Smooth muscle cell (in vitro differentiated cells): ENCODE results near the gene REEP1. TPM values are rescaled to one million over a fixed set of nuclear protein-coding genes. Genes with fewer than 3 reads are reported as not detected.

Source experiments
- DNase-seq: peaks from one replicate; lab custom pipeline; 2025; ENCODE audit not compliant: unreplicated experiment; lab: John Stamatoyannopoulos, UW
- H2AFZ ChIP-seq: fragments of 200-600 bp; sonication (generic); 2 replicates; pipeline ENCODE4 v1.6.0; 2016; ENCODE audit warnings: antibody characterized with exemption, low read depth, mild to moderate bottlenecking
- H3F3A ChIP-seq: fragments of 200-600 bp; sonication (generic); 2 replicates; pipeline ENCODE4 v1.6.0; 2017; ENCODE audit warnings: antibody characterized with exemption, low read depth
- H3K27ac ChIP-seq: fragments of 200-600 bp; sonication (generic); 2 replicates; pipeline ENCODE4 v1.5.1; 2016; ENCODE audit warnings: low read depth, mild to moderate bottlenecking
- H3K27me3 ChIP-seq: fragments of 200-600 bp; sonication (generic); 2 replicates; pipeline ENCODE4 v1.6.1; 2016; ENCODE audit warnings: low read depth, mild to moderate bottlenecking
- H3K36me3 ChIP-seq: fragments of 200-600 bp; sonication (generic); 2 replicates; pipeline ENCODE4 v1.5.1; 2016; ENCODE audit warnings: low read depth
- H3K4me1 ChIP-seq: fragments of 200-600 bp; sonication (generic); 2 replicates; pipeline ENCODE4 v1.5.1; 2016; ENCODE audit warnings: low read depth
- H3K4me2 ChIP-seq: fragments of 200-600 bp; sonication (generic); 2 replicates; pipeline ENCODE4 v1.6.0; 2016; ENCODE audit warnings: mild to moderate bottlenecking
- H3K4me3 ChIP-seq: fragments of 200-600 bp; sonication (generic); 2 replicates; pipeline ENCODE4 v1.5.1; 2016; ENCODE audit warnings: mild to moderate bottlenecking
- H3K79me2 ChIP-seq: fragments of 200-600 bp; sonication (generic); 2 replicates; pipeline ENCODE4 v1.6.0; 2016; ENCODE audit warnings: low read depth, mild to moderate bottlenecking
- H3K9ac ChIP-seq: fragments of 200-600 bp; sonication (generic); 2 replicates; pipeline ENCODE4 v1.6.0; 2016; ENCODE audit warnings: low read depth
- H3K9me3 ChIP-seq: fragments of 200-600 bp; sonication (generic); replicated peaks from 2 replicates; pipeline ENCODE4 v1.5.1; 2016; ENCODE audit warnings: low read depth
- H4K20me1 ChIP-seq: fragments of 200-600 bp; sonication (generic); 2 replicates; pipeline ENCODE4 v1.6.0; 2016; ENCODE audit warnings: low read depth
- WGBS: methylation state at CpG from one replicate; pipeline ENCODE4 v1.1.7; 2016; ENCODE audit warnings: low lambda C conversion rate; 5-methylcytosine and 5-hydroxymethylcytosine counted together
- polyA plus RNA-seq: library from polyadenylated mRNA; unstranded; fragments of >200 nt; fragmentation: Nextera tagmentation; extraction: Ambion mirVana; gene quantifications from 2 replicates; pipeline ENCODE4 v1.2.1, GENCODE V29; 2016
- total RNA-seq: library from RNA; depleted of rRNA; stranded (reverse); fragments of >200 nt; gene quantifications from 2 replicates; pipeline ENCODE4 v1.2.3, GENCODE V29; 2014
- TF ChIP-seq, protein P1 (sequence below): fragments of 200-600 bp; sonication (generic); IDR thresholded peaks from 2 replicates; pipeline ENCODE4 v1.5.1; 2017; ENCODE audit warnings: borderline replicate concordance, mild to moderate bottlenecking, antibody characterized with exemption; ENCODE audit not compliant: insufficient read depth, poor library complexity, severe bottlenecking

Gene REEP1
- total and polyA plus RNA-seq, 2 experiments from 2014 or later: not detected

DNA sequence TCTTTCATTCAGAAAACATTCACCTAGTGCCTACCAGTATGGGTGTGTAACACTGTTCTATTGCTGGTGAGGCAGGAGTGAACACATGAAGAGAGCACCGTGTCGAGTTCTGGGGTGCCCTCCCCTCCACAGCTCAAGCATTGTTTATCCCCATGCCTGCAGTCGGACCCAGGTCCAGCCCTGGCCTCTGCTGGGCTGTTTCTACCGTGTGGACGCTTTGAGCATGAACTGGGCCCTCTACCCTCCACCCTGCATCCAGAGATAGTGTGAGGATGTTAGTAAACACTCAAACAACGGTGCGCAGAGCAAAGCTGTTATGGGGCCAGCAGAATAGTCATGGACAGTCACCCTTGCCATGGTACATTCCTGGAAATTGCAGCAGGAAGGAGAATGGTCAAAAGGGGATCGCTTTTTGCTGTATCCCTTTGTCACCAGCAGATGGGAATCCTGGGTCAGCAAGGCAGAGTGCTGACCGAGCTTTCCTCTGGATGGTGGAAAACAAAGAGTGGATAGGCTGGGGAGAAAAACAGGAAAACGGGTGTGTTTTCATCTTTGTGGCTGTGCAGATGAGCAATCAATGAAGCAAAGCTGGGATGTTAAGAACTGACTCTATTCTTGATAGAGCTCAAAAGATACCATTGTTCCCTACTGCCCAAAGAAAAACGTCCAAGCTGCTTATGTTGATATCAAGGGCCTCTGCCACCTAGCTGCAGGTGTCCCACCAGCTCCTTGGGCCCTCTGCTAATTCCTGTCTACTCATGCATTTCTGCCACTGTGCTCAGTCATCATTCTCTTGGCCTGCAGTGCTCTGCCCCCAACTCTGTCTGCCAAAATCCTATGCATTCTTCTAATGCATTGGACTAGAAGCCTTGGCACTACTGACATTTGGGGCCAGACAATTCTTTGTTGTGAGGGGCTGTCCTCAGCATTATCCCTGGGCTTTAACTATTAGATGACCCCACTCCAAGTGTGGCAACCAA, 38.7 kb downstream of the REEP1 start:
- no peak overlapping the region for H3K9ac ChIP-seq
- H3K27ac ChIP-seq: no peak overlapping the region
- DNase-seq: no peak
- WGBS: 71% methylated on average over 11 of the region's 11 CpGs
- peaks cover under 1% of the 10 kb centered on the region for H3K27me3 ChIP-seq
- no peaks in the 10 kb centered on the region for H3K36me3 ChIP-seq
- H3K4me3 ChIP-seq: no peak overlapping the region
- no peaks in the 10 kb centered on the region for H3K79me2 ChIP-seq
- TF ChIP-seq, protein P1, sequence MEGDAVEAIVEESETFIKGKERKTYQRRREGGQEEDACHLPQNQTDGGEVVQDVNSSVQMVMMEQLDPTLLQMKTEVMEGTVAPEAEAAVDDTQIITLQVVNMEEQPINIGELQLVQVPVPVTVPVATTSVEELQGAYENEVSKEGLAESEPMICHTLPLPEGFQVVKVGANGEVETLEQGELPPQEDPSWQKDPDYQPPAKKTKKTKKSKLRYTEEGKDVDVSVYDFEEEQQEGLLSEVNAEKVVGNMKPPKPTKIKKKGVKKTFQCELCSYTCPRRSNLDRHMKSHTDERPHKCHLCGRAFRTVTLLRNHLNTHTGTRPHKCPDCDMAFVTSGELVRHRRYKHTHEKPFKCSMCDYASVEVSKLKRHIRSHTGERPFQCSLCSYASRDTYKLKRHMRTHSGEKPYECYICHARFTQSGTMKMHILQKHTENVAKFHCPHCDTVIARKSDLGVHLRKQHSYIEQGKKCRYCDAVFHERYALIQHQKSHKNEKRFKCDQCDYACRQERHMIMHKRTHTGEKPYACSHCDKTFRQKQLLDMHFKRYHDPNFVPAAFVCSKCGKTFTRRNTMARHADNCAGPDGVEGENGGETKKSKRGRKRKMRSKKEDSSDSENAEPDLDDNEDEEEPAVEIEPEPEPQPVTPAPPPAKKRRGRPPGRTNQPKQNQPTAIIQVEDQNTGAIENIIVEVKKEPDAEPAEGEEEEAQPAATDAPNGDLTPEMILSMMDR: peak; percentile 11
- H3F3A ChIP-seq: peaks cover 7% of the 10 kb centered on the region
- no peaks in the 10 kb centered on the region for H3K4me1 ChIP-seq
- H3K9me3 ChIP-seq: no peaks in the 10 kb centered on the region
- no peak overlapping the region for H3K4me2 ChIP-seq
- H4K20me1 ChIP-seq: no peaks in the 10 kb centered on the region
- H2AFZ ChIP-seq: no peak overlapping the region

DNA sequence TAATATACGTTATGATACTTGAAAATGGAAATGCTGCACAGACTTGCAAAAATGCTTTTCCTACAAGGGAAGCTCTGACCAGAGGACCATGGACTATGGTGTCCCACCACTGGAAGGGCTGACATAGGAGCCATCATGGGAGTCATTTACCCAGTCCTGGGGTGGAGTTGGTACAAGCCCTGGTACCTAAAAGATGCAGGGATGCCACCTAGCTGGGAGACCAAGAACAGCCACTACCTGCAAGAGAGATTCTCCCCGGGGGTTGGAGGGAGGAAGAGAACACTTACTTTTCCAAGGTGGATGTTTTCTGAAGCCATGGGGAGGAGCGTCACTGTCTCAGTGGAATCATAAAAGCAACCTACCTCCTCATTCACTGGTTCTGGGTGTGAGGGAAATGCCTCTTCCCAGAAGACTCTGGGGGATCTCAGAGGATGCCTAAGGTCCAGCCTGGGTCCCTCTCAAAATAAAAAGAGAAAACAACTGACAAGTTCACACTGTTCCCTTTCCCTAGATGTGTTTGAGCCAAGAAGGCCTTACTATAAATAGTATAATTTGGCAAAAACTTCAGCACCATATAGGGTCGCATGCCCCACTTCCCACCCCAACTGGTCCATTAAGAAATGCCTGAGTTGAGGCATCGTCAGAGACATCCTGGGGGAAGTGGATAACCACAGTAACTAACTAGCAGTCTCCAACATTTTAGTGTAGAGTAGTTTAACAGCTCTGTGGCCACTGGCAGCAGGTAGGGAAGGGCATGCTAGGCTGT, 39.9 kb downstream of the REEP1 start:
- no peak overlapping the region for H2AFZ ChIP-seq
- no peak overlapping the region for H3K9ac ChIP-seq
- H3K36me3 ChIP-seq: no peaks in the 10 kb centered on the region
- no peak overlapping the region for H3K27ac ChIP-seq
- WGBS: 86% methylated on average over 5 of the region's 5 CpGs
- H3K79me2 ChIP-seq: no peaks in the 10 kb centered on the region
- DNase-seq: no peak
- H3K27me3 ChIP-seq: no peaks in the 10 kb centered on the region
- no peaks in the 10 kb centered on the region for H4K20me1 ChIP-seq
- H3K4me3 ChIP-seq: no peak overlapping the region
- peaks cover 7% of the 10 kb centered on the region for H3F3A ChIP-seq
- H3K4me2 ChIP-seq: no peak overlapping the region
- TF ChIP-seq, protein P1: no peak
- no peaks in the 10 kb centered on the region for H3K9me3 ChIP-seq
- H3K4me1 ChIP-seq: no peaks in the 10 kb centered on the region

DNA sequence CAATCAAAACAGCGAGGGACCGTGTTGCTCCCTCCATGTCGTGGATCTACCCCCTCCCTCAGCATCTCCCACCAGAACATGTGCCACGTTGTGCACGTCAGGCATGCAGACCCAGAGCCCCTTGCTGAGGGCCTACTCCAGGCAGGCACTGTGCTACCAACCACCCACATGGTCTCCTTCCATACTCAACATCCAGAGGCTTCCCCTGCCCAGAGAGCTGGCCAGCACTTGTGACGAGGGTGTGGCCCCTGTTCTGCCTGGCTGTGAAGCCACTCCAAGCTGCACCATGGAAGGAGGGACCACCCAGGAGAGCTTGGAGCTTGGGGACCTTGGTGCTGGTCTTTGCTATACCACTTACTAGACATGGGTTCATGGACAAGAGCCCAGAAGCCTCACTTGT, 40.5 kb downstream of the REEP1 start:
- no peak overlapping the region for H3K9ac ChIP-seq
- no peaks in the 10 kb centered on the region for H3K4me1 ChIP-seq
- no peaks in the 10 kb centered on the region for H3K27me3 ChIP-seq
- H3K27ac ChIP-seq: no peak overlapping the region
- WGBS: 88% methylated on average over 6 of the region's 6 CpGs
- no peak overlapping the region for H3K4me2 ChIP-seq
- H3K79me2 ChIP-seq: no peaks in the 10 kb centered on the region
- TF ChIP-seq, protein P1: no peak
- no peaks in the 10 kb centered on the region for H4K20me1 ChIP-seq
- H2AFZ ChIP-seq: no peak overlapping the region
- H3K9me3 ChIP-seq: no peaks in the 10 kb centered on the region
- H3F3A ChIP-seq: peaks cover 7% of the 10 kb centered on the region
- no peak overlapping the region for H3K4me3 ChIP-seq
- H3K36me3 ChIP-seq: no peaks in the 10 kb centered on the region
- DNase-seq: no peak
